Nephron progenitor cell (in vitro differentiated cells): Measurements from ENCODE around the gene INS.

Source experiments
- DNase-seq: peaks from one replicate; pipeline ENCODE4 v3.0.0; 2021
- H3K27ac Mint-ChIP-seq: 2 replicates; pipeline ENCODE4 v1.8.0; 2021; ENCODE audit warnings: mild to moderate bottlenecking, moderate library complexity, mixed read lengths
- H3K27me3 Mint-ChIP-seq: 2 replicates; pipeline ENCODE4 v1.8.0; 2021; ENCODE audit warnings: mild to moderate bottlenecking, low read depth, mixed read lengths; ENCODE audit not compliant: poor library complexity
- H3K36me3 Mint-ChIP-seq: 2 replicates; pipeline ENCODE4 v1.8.0; 2021; ENCODE audit warnings: low read depth, mixed read lengths
- H3K4me1 Mint-ChIP-seq: 2 replicates; pipeline ENCODE4 v1.8.0; 2021; ENCODE audit warnings: mixed read lengths
- H3K4me3 Mint-ChIP-seq: 2 replicates; pipeline ENCODE4 v1.8.0; 2021; ENCODE audit warnings: mild to moderate bottlenecking, moderate library complexity, mixed read lengths
- H3K9me3 Mint-ChIP-seq: 2 replicates; pipeline ENCODE4 v1.8.0; 2021; ENCODE audit warnings: mild to moderate bottlenecking, moderate library complexity, mixed read lengths
- TF ChIP-seq, protein P1 (sequence below): fragments of 200-600 bp; sonication (generic); IDR thresholded peaks from 2 replicates; pipeline ENCODE4 v1.5.0; 2021; ENCODE audit warnings: antibody characterized with exemption

The INS gene

DNA sequence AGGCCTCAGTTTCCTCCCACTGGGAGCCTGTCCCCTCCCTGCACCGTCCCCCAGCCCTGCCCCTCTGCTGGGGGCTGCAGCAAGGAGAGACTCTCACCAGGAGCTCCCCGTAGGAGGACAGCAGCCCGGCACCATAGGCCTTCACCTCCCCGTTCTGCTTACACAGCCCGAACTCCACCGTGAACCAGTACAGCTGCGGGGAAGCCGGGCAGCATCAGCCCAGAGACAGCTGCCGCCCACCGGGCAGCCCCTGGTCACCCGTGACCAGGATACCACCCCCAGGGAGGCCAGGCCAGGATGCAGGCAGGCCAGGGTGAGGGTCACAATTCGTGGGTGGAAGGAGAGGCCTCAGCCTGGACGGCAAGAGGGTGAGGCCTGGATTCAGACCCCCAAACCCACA is 4.6 kb upstream of the INS start:
- Mint-ChIP-seq H3K27me3 (no peaks in the 10 kb centered on the region), H3K36me3 (no peaks in the 10 kb centered on the region), H3K4me1 (peaks cover 13% of the 10 kb centered on the region), H3K4me3 (no peak overlapping the region), H3K9me3 (no peaks in the 10 kb centered on the region), H3K27ac (no peak overlapping the region)
- TF ChIP-seq, protein P1, sequence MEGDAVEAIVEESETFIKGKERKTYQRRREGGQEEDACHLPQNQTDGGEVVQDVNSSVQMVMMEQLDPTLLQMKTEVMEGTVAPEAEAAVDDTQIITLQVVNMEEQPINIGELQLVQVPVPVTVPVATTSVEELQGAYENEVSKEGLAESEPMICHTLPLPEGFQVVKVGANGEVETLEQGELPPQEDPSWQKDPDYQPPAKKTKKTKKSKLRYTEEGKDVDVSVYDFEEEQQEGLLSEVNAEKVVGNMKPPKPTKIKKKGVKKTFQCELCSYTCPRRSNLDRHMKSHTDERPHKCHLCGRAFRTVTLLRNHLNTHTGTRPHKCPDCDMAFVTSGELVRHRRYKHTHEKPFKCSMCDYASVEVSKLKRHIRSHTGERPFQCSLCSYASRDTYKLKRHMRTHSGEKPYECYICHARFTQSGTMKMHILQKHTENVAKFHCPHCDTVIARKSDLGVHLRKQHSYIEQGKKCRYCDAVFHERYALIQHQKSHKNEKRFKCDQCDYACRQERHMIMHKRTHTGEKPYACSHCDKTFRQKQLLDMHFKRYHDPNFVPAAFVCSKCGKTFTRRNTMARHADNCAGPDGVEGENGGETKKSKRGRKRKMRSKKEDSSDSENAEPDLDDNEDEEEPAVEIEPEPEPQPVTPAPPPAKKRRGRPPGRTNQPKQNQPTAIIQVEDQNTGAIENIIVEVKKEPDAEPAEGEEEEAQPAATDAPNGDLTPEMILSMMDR, result no peak
- DNase-seq, result no peak

DNA sequence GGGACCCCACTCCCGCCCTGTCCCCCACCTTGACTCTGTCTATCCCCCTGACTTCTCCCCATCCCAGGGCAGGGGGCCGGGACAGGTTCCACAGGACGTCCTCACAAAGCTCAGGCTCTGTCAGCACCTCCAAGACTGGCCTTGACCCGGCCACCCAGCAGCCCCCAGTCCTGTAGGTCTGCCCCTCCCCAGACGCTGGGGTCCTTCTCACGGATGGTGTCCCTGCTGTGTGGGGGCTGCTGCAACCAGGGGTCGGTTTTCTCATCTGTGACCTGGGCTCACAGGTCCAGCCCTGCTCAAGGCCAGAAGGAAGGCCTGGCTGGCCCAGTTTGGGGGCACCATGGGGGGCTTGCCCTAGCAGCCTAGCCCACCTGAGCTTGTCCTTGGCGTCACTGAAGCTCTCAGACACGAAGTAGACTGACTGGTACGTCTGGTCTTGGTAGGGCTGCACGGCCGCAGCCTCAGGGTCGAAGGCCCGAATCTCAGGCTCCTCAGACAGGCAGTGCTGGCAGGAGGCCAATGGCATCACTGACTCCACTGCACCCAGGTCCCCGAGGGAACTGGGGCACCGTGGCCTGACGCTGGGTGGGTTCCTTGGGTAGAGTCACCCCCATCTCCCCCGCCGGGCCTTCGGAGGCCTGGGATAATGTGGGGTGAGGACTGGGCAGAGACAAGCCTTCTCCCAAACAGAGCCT is 4.0 kb upstream of the INS start:
- no peak overlapping the region for H3K27ac Mint-ChIP-seq
- no peak overlapping the region for H3K4me3 Mint-ChIP-seq
- TF ChIP-seq, protein P1, result no peak
- H3K36me3 Mint-ChIP-seq, result no peaks in the 10 kb centered on the region
- H3K27me3 Mint-ChIP-seq, result no peaks in the 10 kb centered on the region
- H3K9me3 Mint-ChIP-seq, result no peaks in the 10 kb centered on the region
- H3K4me1 Mint-ChIP-seq, result peaks cover 13% of the 10 kb centered on the region
- DNase-seq, result no peak

DNA sequence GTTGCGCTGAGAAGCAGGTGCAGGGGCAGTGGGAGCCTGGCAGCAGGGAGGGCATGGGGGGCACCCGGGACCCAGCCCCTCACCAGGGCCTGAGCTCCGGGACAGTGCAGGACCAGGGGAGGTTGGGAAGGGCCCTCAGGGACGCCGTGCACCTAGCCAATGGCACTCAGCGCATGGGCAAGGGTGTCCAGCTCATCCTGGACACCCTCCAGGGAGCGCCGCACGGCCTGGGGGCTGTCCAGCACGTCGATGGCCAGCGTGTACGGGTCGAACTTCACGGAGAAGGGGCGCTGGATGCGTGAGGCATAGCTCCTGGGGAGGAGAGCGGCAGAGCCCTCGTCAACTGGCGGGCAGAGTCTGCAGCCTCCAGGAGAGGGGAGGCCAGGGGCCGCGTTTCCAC is 3.1 kb upstream of the INS start:
- no peak for DNase-seq
- Mint-ChIP-seq H3K4me1 (peaks cover 13% of the 10 kb centered on the region), H3K27me3 (no peaks in the 10 kb centered on the region), H3K36me3 (no peaks in the 10 kb centered on the region), H3K9me3 (no peaks in the 10 kb centered on the region), H3K27ac (no peak overlapping the region), H3K4me3 (no peak overlapping the region)
- TF ChIP-seq, protein P1, result no peak

DNA sequence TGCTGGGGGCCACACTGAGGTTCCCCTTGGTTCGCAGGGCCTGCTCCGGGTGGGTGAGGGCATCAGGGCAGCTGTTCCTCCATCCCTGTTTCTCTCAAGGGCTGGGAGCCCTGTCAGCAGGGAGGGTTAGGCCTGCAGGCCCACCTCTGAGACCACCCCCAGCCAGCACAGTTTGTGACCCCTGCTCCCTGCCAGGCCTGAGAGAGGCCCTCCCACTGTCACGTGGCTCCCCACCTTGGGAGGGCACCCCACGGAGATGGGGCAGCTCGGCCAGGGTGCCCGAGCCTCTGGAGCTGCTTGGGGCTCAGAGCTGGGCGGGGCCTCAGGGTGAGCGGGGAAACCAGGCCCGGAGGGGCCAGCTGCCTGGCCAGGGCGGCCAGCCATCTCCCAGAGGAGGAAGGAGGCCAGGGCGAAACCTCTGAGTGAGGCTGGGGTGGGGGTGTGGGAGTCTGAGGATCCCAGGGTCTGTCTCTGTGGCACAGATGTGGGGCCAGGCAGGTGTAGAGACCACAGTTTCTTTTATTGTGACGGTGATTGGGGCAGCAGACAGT is 2.5 kb upstream of the INS start:
- no peak for DNase-seq
- Mint-ChIP-seq H3K9me3 (no peaks in the 10 kb centered on the region), H3K27me3 (no peaks in the 10 kb centered on the region), H3K36me3 (no peaks in the 10 kb centered on the region), H3K27ac (no peak overlapping the region), H3K4me3 (no peak overlapping the region), H3K4me1 (peaks cover 8% of the 10 kb centered on the region)
- TF ChIP-seq, protein P1, result no peak

DNA sequence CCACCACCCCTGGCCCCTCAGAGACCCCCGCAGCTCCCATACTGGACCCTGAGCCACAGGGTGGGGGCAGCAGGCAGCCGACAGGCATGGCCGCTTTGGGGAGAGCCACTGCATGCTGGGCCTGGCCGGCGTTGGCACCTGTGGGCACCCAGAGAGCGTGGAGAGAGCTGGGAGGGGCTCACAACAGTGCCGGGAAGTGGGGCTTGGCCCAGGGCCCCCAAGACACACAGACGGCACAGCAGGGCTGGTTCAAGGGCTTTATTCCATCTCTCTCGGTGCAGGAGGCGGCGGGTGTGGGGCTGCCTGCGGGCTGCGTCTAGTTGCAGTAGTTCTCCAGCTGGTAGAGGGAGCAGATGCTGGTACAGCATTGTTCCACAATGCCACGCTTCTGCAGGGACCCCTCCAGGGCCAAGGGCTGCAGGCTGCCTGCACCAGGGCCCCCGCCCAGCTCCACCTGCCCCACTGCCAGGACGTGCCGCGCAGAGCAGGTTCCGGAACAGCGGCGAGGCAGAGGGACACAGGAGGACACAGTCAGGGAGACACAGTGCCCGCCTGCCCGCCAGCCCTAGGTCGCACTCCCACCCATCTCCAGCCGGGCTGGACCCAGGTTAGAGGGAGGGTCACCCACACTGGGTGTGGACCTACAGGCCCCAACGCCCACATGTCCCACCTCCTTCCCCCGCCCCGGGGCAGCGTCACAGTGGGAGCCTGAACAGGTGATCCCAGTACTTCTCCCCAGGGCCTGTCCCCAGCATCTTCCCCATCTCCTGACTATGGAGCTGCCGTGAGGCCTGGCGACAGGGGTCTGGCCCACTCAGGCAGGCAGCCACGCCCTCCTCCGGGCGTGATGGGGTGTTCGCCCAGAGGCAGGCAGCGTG is 1.2 kb downstream of the INS start:
- H3K36me3 Mint-ChIP-seq, result no peaks in the 10 kb centered on the region
- no peaks in the 10 kb centered on the region for H3K4me1 Mint-ChIP-seq
- no peak overlapping the region for H3K27ac Mint-ChIP-seq
- no peak for DNase-seq
- H3K4me3 Mint-ChIP-seq, result no peak overlapping the region
- no peaks in the 10 kb centered on the region for H3K27me3 Mint-ChIP-seq
- TF ChIP-seq, protein P1, result no peak
- H3K9me3 Mint-ChIP-seq, result no peaks in the 10 kb centered on the region
